HG02571 (cell line): ENCODE results near the gene RNF13.
A peak's percentile ranks its signal among the peaks of the same experiment; 100 is the strongest.

Experiments used
- ATAC-seq: cut with Tn5 transposase; IDR thresholded peaks from one replicate; pipeline ENCODE4 v1.9.1; 2021; ENCODE audit warnings: mild to moderate bottlenecking, moderate library complexity; ENCODE audit not compliant: unreplicated experiment

RNF13 gene, protein sequence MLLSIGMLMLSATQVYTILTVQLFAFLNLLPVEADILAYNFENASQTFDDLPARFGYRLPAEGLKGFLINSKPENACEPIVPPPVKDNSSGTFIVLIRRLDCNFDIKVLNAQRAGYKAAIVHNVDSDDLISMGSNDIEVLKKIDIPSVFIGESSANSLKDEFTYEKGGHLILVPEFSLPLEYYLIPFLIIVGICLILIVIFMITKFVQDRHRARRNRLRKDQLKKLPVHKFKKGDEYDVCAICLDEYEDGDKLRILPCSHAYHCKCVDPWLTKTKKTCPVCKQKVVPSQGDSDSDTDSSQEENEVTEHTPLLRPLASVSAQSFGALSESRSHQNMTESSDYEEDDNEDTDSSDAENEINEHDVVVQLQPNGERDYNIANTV

DNA sequence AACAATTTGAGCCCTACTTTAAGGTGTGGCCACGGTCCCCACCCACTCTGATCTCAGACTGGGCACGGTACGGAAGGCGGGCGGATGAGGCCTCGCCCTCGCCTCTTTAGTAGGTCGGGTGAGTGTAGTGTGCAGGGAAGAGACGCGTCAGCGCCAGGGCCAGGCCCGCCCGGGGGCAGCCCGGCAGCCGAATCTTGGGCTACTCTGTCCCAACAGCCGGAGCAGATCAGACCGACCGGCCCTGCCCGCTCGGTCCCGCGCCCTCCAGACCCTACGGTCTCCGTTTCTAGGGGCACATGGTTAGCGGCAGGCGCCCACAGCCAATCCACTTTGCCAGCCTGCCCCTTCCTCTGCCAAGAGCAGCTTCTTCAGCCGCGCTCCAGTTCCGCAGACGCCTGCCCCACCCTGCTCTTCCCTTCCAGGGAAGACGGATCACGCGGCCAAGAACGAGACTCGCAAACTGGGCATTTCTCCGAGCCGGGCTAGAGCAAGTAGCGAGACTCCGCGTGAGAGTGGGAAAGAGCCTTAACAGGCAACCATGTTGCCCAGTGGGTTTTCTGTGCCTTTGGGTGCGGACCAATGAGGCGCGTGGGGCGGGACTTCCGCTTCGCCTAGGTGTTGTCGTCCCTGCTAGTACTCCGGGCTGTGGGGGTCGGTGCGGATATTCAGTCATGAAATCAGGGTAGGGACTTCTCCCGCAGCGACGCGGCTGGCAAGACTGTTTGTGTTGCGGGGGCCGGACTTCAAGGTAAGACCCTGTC is at the start of gene RNF13:
Gene RNF13 (plus strand): TSS at position 610 of the 761 bp plus-strand sequence. CDS start 32,812 bp downstream, outside the sequence.
- ATAC-seq, result peak; percentile 94

DNA sequence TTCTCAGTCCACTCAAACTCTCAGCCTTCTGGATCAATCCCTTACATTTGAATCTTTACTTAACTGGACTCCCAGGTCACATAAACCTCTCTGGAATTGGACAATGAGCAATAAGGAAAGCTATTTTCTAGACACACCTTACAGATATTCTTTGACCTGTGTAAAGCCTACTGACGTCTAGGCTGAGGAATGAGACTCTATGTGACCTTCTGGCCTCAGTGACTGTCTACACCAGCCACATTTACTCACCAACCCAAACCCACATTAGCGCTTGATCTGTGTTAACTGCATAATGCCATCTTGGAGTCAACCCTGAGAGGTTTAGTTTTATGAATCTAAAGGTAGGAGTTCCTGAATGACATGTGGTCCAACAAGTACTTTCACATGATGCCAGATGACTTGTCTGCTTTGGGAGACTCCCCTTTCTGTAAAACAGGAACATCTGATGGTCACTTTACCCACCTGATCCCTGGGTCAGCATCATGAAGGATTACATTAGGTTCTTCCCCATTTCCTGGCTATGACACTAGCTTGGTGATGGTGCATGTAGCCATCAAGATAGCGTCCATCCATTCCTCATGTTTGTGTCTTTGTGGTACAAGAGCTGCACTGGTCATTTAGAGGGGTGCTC is 49.3 kb upstream of the RNF13 start:
- no peak for ATAC-seq

DNA sequence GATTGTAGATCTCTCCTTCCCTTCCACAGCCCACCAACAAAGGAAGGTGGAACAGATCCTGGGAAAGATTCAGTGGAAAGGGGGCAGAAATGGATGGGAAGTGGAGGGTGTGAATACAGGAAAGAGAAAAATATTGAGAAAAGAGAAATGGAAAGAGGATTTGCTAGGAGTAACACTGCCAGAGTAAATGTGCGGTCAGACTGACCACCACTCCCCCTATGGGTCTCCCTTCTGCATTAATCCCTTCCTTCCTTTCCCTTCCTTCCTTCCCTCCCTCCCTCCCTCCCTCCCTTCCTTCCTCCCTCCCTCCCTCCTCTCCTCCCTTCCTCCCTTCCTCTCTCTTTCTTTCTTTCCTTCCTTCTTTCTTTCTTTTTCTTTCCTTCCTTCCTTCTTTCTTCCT is 48.7 kb upstream of the RNF13 start:
- no peak for ATAC-seq

DNA sequence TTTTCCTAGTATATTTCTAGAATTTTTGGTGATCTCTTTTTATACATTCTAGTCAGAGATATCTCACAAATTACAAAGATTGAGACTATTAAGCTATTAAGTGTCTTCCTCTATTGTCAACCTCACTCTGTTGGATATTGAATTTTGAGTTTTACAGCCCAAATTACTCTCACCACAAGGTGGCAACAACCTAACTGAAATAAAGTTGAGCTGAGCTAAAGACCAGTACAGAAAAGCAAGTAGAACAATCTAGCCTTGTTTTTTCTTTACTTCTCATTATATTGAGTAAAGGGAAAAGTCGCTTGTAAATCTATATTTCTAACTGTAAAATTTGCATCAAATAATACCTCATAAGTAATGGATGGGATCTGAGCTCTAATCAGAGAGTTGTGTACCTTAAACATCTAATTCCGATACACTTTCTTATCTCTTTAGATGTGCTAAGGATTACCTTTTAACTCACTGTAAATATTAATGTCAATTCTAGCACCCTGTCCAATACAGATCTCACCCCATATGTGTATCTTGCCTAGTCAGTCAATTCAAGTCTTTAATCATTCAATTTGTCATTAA is 47.2 kb upstream of the RNF13 start:
- ATAC-seq, result no peak

DNA sequence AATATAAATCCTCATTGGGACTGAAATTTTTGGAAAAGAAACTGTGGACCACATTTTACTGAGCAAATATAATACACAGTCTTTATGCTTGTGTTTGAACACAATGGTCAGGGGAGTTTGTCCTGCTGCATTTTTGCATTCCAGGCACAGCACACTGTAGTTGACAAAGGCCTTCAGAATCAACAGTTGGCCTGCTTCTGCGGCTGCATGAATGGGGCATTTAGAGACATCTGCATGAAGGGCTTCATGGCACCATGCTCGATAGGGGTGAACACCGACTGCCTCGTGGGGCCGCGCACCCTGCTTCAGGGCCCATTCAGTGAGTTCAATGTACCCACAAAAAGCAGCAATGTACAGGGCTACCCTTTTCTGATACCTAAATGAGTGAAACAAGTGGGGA is 45.3 kb upstream of the RNF13 start:
- ATAC-seq, result no peak

DNA sequence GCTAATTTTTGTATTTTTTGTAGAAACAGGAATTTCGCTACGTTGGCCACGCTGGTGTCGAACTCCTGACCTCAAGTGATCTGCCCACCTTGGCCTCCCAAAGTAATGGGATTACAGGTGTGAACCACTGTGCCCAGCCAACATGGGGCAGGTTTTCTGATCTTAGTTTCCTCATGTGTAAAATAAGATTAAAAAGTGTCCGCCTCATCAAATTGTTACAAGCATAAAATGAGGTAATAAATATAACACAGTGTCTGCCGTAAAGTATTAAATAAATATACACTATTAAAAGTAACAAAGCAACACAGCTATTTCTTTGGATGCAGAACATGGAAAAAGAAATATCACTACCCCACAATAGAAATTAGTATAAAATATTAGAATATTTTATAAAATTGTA is 44.3 kb upstream of the RNF13 start:
- no peak for ATAC-seq

DNA sequence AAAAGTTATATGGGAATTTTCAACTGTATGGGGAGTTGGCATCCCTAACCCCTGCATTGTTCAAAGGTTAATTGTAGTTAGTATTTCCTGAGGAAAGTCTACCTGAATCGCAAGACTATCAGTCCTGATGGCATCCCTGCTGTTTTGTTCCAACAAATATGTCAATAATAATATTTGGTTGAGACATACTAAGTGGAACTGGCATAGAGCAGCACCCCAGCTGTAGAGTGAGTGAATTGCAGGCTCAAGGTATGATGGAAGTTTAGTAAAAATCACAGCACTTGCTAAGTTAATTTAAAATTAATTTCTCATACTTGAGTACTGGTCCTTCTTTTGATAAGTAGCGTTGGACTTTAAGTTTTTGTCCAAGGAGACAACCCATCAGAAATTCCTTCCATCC is 42.8 kb upstream of the RNF13 start:
- no peak for ATAC-seq

DNA sequence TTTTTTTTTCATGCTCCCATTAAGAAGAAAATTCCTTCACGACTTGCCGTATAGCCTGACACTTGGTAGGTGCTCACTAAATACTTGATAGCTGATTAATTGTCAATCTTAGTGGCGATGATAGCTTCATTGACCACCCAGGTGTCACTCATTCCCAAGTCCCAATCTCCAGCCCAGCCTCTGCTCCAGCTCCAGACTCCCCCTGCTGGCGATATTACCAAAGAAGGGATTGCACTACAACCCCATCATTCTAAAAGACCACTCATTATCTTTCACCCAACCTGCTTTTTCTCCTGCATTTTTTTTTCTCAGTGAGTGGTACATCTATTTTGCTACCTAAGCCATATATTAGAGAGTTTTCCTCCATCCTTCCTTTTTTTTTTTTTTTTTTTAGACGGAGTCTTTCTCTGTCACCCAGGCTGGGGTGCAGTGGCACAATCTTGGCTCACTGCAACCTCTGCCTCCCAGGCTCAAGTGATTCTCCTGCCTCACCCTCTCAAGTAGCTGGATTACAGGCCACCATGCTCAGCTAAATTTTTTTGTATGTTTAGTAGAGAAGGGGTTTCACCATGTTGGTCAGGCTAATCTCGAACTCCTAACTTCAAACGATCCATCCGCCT is 41.3 kb upstream of the RNF13 start:
- ATAC-seq, result no peak

DNA sequence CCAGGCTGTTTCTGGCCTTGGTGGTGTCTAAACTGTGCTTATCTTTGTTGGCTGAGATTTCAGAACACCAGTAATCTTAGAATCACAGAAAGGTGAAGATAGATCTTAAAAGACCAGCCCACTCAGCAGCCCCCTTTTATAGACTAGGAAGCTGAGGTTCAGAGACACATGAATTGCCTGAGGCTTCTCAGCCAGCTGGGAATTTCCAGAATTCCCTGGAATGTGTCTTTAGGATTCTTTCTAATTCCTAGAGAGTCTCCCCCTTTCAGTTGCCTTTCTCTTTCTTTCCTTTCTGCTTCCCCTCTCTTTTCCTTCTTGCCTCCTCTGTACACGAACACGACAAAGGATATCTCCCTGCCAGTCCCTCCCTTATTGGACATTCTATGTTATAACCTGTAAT is 40.2 kb upstream of the RNF13 start:
- ATAC-seq, result no peak

DNA sequence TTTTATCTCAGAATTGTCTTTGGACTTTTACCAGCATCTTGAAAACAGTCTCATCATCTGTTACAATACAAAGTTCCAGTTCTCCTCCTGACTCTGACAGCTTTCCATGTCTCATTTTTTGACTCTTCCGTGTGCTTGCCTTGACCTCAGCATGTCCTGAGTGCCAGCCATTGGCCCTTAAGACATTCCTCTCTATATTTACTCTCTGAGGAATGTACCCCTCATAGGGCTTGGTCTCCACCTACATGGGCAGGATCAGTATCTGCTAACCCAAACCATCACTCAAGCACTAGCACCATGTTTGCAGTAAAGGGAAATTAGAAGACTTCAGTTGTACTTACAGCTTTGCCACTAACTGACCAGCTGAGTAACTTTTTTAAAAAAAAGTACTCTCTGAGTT is 36.8 kb upstream of the RNF13 start:
- ATAC-seq, result no peak

DNA sequence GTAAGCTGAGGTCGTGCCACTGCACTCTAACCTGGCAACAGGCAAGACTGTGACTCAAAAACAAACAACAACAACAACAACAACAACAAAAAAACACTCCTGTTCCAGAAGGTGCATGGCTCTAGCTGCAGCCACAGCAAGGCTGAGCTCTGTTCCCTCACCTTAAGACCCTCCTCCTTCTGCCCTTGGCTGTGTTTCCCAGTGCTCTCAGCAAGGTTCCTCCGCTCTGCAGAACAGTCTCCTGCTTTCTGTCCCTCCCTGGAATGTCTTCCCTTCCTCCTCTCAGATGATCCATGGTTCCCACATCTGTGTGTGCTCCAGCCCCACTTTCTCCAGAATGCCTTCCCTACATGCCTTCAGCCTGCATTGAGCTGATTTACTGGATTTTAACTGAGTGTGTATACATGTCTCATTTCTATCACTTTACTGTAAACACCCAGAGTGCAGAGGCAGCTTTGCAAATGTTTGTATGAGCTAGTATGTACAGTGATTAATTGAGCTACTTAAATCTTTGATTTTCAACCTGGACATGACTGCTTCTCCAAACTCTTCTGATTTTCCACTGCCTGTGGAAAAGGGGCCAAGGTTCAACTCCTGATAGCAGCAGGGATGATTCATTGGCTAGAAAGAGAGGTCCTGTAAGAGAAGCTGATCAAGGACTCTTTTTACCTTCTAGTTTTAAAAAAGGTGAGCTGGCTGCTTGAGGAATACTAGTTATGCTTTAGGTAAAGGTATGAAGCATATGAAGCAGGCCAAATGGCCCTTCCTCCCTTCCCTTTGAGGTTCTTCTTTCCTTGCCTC is 35.4 kb upstream of the RNF13 start:
- ATAC-seq, result no peak

DNA sequence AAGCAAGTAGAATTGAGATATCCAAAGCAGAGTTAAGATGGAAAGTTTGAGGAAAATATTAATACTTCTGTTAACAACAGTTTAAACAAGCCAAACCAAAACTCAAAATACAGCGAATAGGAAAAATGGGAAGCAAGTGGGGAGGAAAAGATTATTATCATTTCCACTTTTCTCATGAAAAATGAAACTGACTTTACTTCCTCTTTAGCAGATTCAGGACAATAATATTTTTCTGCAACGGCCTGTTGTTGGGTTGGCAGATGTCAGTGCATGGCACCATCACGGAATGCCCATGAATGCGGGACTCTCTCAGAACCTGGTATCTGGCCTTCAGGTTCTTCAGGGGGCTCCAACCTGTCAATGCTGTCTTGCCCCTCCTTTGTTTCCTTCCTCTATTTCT is 31.8 kb upstream of the RNF13 start:
- no peak for ATAC-seq

DNA sequence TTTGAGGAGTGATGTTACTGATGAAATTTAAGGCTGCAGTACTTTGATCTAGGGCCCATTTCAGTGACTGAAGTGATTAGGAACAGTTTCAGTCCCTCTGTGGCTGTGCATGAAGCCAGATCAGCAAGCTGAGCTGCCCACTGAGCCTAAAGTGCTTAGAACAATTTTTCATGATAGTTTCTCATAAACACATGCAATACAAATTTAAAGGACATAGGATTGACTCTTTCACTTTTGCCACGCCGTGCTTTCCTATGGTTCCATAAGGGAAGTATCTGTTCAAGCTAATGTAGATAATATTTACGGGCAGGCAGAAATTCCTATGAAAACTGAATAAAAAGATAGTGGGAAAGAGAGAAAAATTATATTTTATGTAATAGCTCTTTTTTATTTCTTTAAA is 31.3 kb upstream of the RNF13 start:
- ATAC-seq, result no peak

DNA sequence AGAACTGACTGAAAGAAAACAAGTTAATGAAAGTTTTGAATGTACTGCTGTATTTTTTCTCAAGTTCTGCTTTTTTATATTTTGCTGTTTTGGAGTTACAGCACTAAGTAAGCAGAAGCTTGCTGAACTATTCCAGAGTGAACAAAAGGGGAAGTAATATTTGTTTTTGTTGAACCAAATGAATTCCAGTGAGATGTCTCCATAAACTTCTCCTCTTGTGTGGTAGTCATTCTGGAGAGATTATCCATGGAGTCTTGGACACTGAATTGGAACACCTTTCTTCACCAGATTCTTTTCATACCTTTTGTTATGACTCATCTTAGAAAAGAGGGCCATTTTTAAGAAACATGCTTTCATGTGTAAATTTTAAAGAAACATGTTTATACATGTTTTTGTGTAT is 29.4 kb upstream of the RNF13 start:
- ATAC-seq, result no peak

DNA sequence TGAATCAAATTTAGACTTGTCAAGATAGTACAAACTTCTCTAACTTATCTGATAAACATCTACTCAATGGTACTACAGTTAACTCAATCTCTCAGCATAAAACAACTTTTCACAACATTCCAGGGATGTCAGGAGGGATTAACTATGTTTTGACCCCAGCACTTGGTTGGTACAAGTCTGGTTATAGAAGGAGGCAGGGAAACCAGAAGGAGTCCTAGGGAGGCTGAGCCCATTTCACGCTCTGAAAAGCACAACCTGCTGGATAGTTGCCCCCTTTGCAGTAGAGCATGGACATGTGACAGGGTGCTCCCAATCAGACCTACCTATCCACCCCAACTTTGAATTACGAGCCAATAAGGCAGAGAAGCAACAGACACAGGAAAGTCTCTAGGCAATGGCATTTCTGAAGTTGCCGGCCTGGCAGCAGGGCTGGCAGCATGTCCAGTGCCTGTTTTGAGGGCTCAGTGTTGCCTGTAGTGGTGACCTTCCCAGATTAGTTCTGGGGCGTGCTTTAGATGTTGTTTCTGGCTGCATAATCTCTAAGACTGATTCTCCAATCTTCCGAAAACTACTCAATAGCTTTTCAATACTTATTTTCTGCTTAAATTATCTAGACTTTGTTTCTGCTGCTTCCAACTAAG is 28.8 kb upstream of the RNF13 start:
- no peak for ATAC-seq

DNA sequence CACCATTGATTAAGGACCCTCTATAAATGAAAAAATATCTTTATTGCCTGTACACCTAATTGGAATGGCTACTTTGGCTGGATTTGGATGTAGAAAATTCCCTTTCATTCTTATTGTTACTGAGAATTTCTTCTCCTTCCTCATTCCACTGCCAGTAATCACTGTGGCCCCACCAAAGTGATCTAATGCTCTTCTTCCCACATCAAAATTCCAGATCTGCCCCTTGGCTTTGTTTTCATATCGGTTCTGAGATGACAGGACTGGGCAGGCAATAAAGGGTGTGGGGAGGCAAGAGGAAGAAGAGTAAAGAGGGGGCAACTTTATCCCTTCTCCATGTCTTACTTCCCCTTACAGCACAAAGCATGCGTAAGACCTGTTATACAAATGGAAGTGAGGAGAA is 22.7 kb upstream of the RNF13 start:
- ATAC-seq, result no peak

DNA sequence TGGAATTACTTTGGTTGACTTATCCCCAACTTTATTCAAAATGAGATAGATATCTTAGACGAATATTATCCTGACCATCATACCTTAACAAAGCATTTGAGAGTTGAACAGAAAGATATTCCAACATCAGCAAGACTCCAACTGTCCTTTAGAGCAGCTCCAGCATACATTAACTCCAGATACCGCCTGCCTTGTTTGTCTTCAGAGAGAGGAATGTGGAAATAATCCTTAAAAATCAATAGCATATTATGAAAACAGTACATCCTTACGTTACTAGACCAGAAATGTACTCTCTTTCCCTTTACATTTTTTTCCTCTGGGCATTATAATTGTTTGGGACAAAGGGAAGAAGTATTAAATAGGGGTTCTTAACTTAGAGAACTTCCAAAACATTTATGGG is 22.3 kb upstream of the RNF13 start:
- no peak for ATAC-seq

DNA sequence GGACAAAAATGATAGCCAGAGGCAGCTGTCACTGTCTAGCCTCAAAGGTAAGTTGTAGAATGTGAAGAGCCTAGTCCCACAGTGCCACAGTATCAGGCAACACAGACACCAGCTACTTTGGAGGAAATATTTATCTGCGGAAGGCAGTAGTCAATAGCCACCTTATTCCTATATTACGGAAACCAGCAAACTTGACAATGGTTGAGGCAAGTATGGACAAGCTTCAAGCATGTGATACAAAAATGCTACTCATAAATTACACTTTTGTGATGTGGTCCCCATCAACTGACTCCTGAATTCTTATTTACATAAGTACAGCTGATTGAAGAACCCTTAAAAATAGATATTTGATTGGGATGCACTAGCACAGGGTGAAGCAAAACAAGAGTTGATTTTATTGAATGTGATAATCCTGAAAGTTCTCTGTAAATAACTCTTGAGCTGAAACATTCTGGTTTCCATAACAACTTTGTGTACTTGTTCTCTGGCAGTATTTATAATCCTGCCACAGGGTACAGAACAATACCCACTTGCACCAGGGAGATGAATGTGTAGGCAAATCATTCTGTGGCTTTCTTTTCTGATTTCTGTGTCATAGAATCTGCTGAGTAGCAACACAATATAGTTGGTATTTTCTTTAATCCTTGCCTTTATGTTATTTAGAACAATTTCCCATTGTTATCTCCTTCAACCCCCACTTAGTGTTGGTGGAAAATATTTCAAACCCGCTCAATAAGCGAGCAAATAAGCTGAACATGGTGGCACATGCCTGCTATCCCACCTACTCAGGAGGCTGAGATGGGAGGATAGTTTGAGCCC is 20.4 kb upstream of the RNF13 start, which contains the start of gene ANKUB1:
Gene ANKUB1 (minus strand): TSS at position 103 of the 819 bp plus-strand sequence. CDS start 188 bp downstream, outside the sequence.
- ATAC-seq, result no peak

DNA sequence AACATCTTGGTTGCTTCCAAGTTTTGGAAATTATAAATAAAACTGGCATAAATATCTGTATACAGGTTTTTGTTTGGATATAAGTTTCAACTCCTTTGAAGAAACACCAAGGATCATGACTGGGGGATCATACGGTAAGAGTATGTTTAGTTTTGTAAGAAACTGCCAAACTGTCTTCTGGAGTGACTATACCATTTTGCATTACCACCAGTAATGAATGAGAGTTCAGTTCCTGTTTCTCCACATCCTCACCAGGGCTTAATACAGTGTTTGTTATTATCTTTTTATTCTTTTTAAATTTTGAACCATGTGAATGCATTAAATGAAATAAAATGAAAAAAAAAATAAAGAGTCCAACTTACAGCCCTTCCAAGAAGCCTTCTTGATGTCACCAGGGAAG is 17.0 kb upstream of the RNF13 start:
- no peak for ATAC-seq
